Urothelium cell line (cell line): ENCODE results near the gene OR5K3.
"Not testable (repeated sequence)": the region's sequence is repeated elsewhere in the genome, so short reads cannot be mapped to it uniquely, and the experiment has no call there.

ENCODE experiments used
- DNase-seq: peaks from one replicate; pipeline ENCODE4 v3.0.0; 2011; ENCODE audit warnings: low spot score, mixed read lengths
- FAIRE-seq: peaks from 2 replicates; lab custom pipeline; 2011; peaks lifted over from hg19 to GRCh38; lab: Jason Lieb, UNC

Gene OR5K3

DNA sequence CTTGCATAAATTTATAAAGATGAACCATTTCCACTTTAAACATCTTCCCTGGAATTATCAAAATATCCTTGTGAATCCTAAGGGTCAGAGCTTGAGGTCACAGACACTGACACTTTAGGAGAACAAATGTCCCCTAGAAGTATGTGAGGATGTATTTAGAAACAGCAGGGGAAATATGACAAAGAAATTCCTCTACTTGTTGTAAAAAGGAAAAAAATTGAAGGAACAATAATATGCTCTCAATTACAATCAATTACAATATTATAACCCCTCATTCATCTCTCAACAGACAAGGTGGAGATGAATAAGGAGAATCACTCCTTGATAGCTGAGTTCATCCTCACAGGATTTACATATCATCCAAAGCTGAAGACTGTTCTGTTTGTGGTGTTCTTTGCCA is at the start of gene OR5K3:
TSS of gene OR5K3 (plus strand) at position 301 of the 400 bp plus-strand sequence. CDS start at position 301, 0 bp downstream.
- FAIRE-seq, result no peak

GRCh38 chr3:98341758-98342157 is 48.7 kb upstream of the OR5K3 start:
- FAIRE-seq (no peak), DNase-seq (no peak)

More for the DNA sequence above, at the start of gene OR5K3:
- DNase-seq, result no peak

- peak; percentile 79 for FAIRE-seq
Measured at GRCh38 chr3:98343647-98344507, 46.6 kb upstream of the OR5K3 start.

DNA sequence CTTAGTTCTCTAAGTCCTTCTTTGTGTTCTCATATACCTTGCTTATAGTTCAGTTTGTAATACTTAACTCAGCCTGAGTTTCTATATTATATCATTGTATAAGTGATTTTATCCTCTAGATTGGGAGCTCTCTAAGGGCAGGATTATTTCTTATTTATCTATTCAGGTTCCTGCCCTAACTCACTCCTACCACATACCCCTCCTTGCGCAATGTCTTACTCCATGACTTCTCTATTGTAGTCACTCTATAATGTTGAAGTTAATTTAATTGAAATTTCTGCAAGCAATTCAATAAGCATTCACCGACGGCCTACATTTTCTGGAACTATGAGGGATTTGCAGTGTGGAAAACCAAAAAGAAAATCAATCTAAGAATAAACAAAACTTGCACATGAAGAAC is 40.4 kb upstream of the OR5K3 start:
- FAIRE-seq (no peak), DNase-seq (no peak)

More at GRCh38 chr3:98343647-98344507, 46.6 kb upstream of the OR5K3 start:
- peak; percentile 65 for DNase-seq

GRCh38 chr3:98353554-98353953 is 36.9 kb upstream of the OR5K3 start, which contains the start of gene OR5K4:
OR5K4 (plus strand) TSS chr3:98353854; CDS start chr3:98353854, 0 bp downstream.
- FAIRE-seq, result no peak
- DNase-seq, result no peak

DNA sequence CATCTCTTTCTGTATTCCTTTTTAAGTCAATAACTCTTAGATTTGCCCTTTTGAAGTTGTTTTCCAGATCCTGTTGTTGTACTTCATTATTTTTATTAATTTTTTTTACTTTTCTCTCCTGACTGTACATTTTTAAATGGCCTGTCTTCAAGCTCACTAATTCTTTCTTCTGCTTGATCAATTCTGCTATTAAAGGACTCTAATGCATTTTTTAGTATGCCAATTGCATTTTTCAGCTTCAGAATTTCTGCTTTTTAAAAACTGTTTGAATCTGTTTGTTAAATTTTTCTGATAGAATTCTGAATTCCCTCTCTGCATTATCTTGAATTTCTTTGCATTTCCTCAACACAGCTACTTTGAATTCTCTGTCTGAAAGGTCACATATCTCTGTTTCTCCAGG is 31.2 kb upstream of the OR5K3 start:
- DNase-seq, result no peak

DNA sequence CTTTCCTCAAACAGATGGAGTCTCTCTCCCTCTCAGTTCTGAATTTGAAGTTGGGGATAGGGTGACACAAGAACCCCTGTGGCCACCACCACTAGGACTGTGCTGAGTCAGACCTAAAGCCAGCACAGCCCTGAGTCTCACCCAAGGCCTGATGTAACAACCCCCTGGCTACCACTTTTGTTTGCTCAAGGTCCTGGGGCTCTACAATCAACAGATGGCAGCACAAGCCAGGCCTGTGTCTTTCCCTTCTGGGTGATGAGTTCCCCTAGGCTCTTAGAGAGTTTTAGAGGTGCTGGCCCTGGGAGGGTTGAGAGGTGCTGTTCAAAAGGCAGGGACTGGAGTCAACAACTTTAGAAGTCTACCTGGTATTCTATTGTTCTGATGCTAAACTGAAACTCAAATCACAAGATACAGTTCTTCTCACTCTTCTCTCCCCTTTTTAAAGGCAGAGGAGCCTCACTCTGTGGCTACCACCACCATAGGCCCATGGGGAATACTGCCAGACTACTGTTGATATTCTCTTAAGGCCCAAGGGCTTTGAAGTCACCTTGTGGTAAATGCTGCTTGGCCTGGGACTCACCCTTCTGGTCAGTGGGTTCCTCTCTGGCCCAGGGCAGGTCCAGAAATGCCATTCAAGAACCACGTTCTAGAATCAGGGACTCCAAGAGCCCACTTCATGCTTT is 30.3 kb upstream of the OR5K3 start:
- FAIRE-seq (no peak), DNase-seq (no peak)

More for the DNA sequence above, 31.2 kb upstream of the OR5K3 start:
- no peak for FAIRE-seq

DNA sequence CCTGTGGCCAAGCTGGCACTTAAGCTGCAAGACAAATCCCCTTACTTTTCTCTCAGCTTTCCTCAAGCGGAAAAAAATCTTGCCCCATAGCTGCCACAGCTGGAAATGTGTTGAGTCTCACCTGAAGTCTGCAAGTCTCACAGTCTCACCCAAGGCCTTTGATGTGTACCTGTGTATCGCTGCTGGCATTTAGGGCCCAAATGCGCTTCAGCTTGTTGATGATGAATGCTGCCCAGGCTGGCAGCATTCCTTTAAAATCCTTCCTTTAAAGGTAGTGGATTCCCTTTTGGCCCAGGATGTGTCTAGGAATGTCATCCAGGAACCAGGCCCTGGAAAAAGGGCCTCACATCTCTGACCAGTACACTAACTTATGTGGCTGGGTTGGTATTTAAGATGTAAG is 29.8 kb upstream of the OR5K3 start:
- FAIRE-seq, result no peak
- no peak for DNase-seq

DNA sequence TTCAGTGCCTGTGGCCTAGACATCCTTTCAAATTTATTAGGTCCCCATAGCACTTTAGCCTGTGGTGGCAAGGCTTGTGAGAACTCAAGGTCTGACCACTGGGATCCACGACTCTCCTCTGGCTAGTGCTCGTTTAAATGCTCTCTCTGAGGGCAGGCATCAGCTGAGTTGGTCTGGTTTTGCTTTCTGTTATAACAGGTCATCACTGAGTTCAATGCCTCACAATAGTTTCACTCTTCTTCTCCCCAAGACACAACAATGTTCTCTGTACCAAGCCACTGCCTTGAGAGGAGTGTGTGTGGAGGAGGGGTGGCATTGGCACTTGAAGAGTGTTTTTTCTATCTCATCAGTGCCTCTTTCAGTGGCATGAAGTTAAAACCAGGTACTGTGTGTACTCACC is 29.2 kb upstream of the OR5K3 start:
- no peak for FAIRE-seq
- DNase-seq, result no peak

DNA sequence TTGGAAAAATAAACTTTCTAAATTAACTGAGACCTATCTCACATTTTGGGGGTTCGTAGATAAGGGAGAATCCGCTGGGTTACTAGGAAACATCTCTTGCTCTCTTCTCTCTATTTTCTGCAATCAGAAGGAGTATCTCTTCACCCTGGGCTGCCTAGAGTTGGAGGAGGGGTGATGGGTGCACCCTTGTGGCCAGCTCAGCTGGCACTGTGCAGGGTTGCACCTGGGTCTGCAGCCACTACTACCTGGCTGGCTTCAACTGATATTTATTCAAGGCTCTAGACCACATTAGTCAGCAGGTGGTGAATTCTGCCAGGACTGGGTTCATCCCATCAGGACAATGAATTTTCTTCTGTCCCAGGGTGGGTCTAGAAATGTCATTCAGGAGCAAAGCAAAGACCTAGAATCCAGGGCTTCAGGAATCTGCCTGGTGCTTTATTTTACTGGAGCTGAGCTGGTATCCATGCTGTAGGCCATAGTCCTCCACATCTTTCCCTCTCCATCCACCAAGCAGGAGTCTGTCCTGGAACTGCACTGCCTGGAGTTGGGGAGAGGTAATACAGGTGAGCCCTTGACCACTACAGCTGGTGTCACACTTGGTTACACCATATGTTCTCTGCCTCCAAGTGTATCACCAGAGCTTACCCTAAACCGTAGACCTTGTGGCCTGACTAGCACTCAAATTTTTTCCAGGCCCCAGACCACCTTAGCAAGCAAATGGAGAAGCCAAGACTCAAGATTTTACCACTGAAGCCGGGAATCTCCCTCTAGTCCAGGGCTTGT is 22.8 kb upstream of the OR5K3 start:
- DNase-seq, result no peak
- no peak for FAIRE-seq

GRCh38 chr3:98371186-98371585 is 19.3 kb upstream of the OR5K3 start:
- DNase-seq (no peak), FAIRE-seq (no peak)

DNA sequence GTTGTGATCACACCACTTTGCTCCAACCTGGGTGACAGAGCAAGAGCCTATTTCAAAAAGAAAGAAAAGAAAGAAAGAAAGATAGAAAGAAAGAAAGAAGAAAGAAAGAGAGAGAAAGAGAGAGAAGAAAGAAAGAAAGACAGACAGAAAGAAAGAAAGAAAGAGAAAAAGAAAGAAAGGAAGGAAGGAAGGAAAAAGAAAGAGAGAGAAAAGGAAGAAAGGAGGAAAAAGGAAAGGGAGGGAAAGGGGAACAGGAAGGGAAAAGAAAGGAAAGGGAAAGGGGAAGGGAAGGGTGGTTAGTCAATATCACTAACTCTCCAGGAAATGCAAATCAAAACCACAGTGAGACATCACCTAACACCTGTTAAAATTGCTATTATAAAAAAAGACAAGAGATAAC is 18.6 kb upstream of the OR5K3 start:
- DNase-seq, result no peak
- FAIRE-seq, result no peak

- no peak for DNase-seq
- no peak for FAIRE-seq
Measured at GRCh38 chr3:98372445-98372844, 18.0 kb upstream of the OR5K3 start.

GRCh38 chr3:98376631-98377030 is 13.8 kb upstream of the OR5K3 start:
- DNase-seq, result no peak
- FAIRE-seq, result no peak

DNA sequence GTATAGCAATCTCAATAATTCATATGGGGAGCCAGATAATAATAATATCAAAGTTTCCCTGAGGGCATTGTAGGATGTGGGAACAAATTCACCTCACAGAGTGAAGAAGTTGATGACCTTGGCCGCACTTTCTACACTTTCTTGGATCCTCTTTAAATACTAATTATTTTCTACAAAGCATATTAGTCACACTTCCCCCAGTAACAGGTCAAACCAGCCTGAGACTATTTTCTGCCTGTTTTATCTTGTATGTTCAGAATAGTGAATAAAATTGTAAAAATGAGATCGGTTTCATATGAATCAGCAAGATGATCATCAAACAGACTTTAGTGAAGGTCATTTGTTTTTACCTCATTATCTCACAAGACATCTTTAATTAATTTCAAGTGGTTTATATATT is 2.3 kb upstream of the OR5K3 start:
- FAIRE-seq (no peak), DNase-seq (no peak)

GRCh38 chr3:98395101-98395500 is 4.6 kb downstream of the OR5K3 start:
- DNase-seq (no peak), FAIRE-seq (no peak)

DNA sequence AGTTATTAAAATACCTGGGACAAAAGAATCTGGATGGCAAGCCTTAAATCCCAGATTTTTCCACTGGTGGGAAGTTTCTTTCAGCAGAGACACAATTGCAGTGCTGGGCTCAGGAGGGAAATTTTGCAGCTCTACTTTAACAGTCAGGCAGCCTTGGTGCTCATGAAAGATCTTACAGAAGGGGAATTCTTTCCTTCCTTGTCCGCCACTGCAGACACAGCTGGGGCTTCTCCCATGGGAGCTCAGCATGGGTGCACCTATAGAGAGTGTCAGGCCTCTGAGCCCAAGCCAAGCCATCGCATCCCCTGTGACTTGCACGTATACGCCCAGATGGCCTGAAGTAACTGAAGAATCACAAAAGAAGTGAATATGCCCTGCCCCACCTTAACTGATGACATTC is 6.0 kb downstream of the OR5K3 start:
- not testable (repeated sequence) for FAIRE-seq, DNase-seq

DNA sequence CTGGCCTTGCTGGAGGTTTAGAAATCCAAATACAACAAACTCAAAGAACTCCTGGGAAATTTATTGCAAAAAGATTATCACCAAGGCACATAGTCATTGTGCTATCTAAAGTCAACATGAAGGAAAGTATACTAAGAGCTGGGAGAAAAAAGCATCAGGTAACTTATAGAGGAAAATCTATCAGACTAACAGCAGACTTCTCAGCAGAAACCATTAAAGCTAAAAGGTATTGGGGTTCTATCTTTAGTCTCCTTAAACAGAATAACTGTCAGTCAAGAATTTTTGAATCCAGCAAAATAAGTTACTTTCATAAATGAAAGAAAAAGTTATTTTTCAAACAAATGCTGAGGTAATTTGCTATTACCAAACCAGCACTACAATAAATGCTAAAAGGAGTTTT is 8.0 kb downstream of the OR5K3 start:
- DNase-seq, result no peak

DNA sequence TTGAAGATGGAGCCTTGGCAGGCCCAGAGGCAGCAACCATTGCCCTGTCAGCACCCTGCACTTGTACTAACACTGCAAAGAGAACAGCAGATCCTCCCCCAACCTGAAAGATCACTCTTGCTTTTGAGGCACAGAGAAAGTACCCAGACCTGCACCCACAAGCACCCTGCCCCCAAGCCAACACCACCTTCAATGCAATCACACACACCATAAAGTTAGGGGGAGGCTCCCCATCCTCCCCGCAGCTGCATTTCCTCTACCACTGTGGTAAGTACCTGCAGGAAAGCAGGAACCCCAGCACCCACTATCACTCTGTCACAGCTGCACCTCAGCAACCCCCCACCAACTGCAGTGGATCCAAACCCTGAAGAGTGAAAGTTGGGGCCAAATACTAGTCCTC is 12.0 kb downstream of the OR5K3 start:
- no peak for DNase-seq
- no peak for FAIRE-seq

More for the DNA sequence above, 8.0 kb downstream of the OR5K3 start:
- FAIRE-seq, result no peak

DNA sequence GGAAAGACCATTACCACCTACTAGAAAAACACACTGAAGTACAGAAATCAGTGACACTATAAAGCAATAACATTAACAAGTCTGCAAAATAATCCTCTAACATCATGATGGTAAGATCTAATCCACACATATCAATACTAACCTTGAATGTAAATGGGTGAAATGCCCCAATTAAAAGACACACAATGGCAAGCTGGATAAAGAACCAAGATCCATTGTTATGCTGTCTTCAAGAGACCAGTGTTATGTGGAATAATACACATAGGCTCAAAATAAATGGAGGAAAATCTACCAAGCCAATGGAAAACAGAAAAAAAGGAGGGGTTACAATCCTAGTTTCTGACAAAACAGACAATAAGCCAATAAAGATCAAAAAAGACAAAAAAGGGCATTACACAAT is 13.5 kb downstream of the OR5K3 start:
- DNase-seq, result no peak
- FAIRE-seq, result peak; percentile 42

DNA sequence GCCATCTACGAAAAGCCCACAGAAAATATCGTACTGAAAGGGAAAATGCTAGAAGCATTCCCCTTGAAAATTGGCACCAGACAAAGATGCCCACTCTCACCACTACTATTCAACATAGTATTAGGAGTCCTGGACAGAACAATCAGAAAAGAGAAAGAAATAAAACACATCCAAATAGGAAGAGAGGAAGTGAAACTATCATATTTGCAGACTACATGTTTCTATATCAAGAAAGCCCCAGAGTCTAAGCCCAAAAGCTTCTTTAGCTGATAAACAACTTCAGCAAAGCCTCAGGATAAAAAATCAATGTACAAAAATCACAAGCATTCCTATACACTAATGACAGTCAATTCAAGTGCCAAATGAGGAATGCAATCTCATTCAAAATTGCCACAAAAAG is 15.6 kb downstream of the OR5K3 start:
- FAIRE-seq (no peak), DNase-seq (no peak)
